Body of pancreas (tissue), 4 donors: ENCODE measurements around the gene TEX2. TPM values are rescaled to one million over a fixed set of nuclear protein-coding genes. Genes with fewer than 3 reads are reported as not detected.

Experiments
- ATAC-seq: fragments of 150-250 bp; one replicate; pipeline ENCODE4 v1.9.1; 2016
- DNase-seq, 4 donors: peaks; one replicate each; pipeline ENCODE4 v3.0.0-alpha.2; 2019
- H3K27ac ChIP-seq, 4 donors: fragments of 200-600 bp; sonication (generic); 1 replicate in 3 of 4; 2 replicates in 1 of 4; pipeline versions ENCODE4 v1.5.1 to v1.6.1; 2016 to 2019; ENCODE audit warnings: mild to moderate bottlenecking in 1 of 4, mixed read lengths in 1 of 4, moderate library complexity in 1 of 4
- H3K27me3 ChIP-seq, 2 donors: fragments of 200-600 bp; sonication (generic); one replicate each; pipeline ENCODE4 v1.6.0; 2016; ENCODE audit warnings: mild to moderate bottlenecking in 1 of 2
- H3K36me3 ChIP-seq, 2 donors: fragments of 200-600 bp; sonication (generic); replicated peaks in 1 of 2; 2 replicates each; pipeline ENCODE4 v1.5.1; 2016; ENCODE audit warnings: low read depth in 2 of 2; ENCODE audit not compliant: insufficient read depth in 1 of 2
- H3K4me1 ChIP-seq: fragments of 200-600 bp; sonication (generic); one replicate; pipeline ENCODE4 v1.6.0; 2016
- H3K4me3 ChIP-seq, 2 donors: fragments of 200-600 bp; sonication (generic); 1 replicate in 1 of 2; 2 replicates in 1 of 2; pipeline ENCODE4 v1.5.1; 2016 to 2019
- H3K9me3 ChIP-seq, 3 donors: fragments of 200-600 bp; sonication (generic); 1 replicate in 2 of 3; 2 replicates in 1 of 3; pipeline ENCODE4 v1.5.1; 2016
- POLR2A ChIP-seq, 3 donors: fragments of 450-650 bp; IDR thresholded peaks; one replicate each; pipeline ENCODE4 v1.6.1; 2016; ENCODE audit warnings: antibody characterized with exemption in 3 of 3, mild to moderate bottlenecking in 2 of 3
- WGBS, 2 donors: methylation state at CpG; one replicate each; pipeline ENCODE4 v1.1.5; 2017; 5-methylcytosine and 5-hydroxymethylcytosine counted together
- intact Hi-C: fragments of 100-400 bp; cut with DNase I; formaldehyde crosslinking; loops from one replicate; pipeline ENCODE4 v1.15.1; 2023
- total RNA-seq, 2 donors: library from RNA; depleted of rRNA; stranded (reverse); fragments of >200 nt; gene quantifications; one replicate each; pipeline ENCODE4 v1.1.0, GENCODE V29; 2016
- TF ChIP-seq, protein P1 (sequence below), 7 experiments: fragments of 450-650 bp in 4 of 7; fragments of 200-600 bp in 3 of 7; sonication (generic) in 3 of 7; IDR thresholded peaks; one replicate each; pipeline ENCODE4 v1.5.1; 2016 to 2019; ENCODE audit warnings: antibody characterized with exemption in 7 of 7

TEX2 gene
- total RNA-seq, 2 donors from 2014 or later, result 36.1 to 82.1 TPM

GRCh38 chr17:64192589-64192988 is 70.5 kb downstream of the TEX2 start:
- no peaks in the 10 kb centered on the region for H3K27me3 ChIP-seq
- no peak overlapping the region for H3K4me3 ChIP-seq
- DNase-seq (no peak), ATAC-seq (no peak)
- 44 to 54% methylated on average over 3 of the region's 3 CpGs for WGBS, 2 donors
- H3K36me3 ChIP-seq, result peaks cover 0 to 9% of the 10 kb centered on the region in 2 donors
- H3K27ac ChIP-seq, result no peak overlapping the region
- peaks cover 6% of the 10 kb centered on the region for H3K4me1 ChIP-seq
- no peaks in the 10 kb centered on the region for H3K9me3 ChIP-seq
- TF ChIP-seq POLR2A (IDR thresholded peaks at IDR 0.05), result no peak
- TF ChIP-seq, protein P1, sequence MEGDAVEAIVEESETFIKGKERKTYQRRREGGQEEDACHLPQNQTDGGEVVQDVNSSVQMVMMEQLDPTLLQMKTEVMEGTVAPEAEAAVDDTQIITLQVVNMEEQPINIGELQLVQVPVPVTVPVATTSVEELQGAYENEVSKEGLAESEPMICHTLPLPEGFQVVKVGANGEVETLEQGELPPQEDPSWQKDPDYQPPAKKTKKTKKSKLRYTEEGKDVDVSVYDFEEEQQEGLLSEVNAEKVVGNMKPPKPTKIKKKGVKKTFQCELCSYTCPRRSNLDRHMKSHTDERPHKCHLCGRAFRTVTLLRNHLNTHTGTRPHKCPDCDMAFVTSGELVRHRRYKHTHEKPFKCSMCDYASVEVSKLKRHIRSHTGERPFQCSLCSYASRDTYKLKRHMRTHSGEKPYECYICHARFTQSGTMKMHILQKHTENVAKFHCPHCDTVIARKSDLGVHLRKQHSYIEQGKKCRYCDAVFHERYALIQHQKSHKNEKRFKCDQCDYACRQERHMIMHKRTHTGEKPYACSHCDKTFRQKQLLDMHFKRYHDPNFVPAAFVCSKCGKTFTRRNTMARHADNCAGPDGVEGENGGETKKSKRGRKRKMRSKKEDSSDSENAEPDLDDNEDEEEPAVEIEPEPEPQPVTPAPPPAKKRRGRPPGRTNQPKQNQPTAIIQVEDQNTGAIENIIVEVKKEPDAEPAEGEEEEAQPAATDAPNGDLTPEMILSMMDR (IDR thresholded peaks at IDR 0.05), result no peak
- intact Hi-C loops, result no loop called here

DNA sequence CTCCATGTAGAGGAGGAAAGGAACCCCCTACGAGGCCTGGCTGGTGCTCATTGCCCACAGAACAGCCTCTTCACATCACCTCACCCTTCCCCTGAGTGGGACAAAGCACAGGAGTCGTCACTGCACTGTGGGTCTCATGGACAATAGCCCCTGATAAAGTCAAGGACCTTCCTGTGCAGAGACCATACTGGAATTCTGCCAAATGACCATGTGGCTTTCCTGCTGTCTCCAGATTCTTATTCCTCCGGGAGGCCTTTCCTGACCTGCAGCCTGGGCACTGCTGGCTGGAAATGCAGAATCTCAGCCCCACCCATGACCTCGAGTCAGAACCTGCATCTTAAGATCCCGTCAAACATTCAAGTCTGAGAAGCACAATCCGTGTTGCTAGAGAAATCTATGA is 72.6 kb downstream of the TEX2 start:
- Histone ChIP-seq H3K36me3 (peaks cover 0 to 9% of the 10 kb centered on the region in 2 donors), H3K9me3 (no peaks in the 10 kb centered on the region), H3K27me3 (no peaks in the 10 kb centered on the region), H3K4me3 (no peak overlapping the region), H3K27ac (no peak overlapping the region), H3K4me1 (peaks cover 6% of the 10 kb centered on the region)
- no peak for TF ChIP-seq POLR2A (IDR thresholded peaks at IDR 0.05)
- TF ChIP-seq, protein P1 (IDR thresholded peaks at IDR 0.05), result no peak
- peak; percentile 27 for ATAC-seq
- no peak for DNase-seq
- intact Hi-C loops, result no loop called here
- 40 to 52% methylated on average over 6 of the region's 6 CpGs for WGBS, 2 donors

DNA sequence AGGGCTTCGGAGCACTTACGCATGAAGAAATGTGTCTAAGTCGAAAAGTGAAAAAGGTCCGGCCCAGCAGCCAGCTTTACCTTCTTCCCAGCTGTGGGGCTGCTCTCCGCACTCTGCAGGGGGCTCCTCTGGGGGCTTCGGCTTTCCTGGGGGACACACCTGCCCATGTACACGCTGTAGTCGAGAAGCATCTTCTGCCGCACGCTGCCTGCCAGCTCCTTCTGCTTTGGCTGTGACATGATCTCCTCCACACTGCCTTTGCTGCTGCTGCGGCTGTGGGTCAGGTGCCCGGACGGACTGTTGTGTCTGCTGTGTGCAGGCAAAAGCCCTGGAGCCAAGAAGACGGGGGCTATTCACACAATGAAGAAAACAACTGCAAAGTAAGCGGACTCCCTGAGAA is 75.0 kb downstream of the TEX2 start:
- intact Hi-C loops, result no loop called here
- ATAC-seq (no peak), DNase-seq (no peak)
- Histone ChIP-seq H3K36me3 (peaks cover 0 to 8% of the 10 kb centered on the region in 2 donors), H3K27ac (no peak overlapping the region), H3K9me3 (no peaks in the 10 kb centered on the region), H3K4me1 (peaks cover 6% of the 10 kb centered on the region), H3K27me3 (no peaks in the 10 kb centered on the region), H3K4me3 (no peak overlapping the region)
- 93 to 95% methylated on average over 14 to 15 of the region's 15 CpGs for WGBS, 2 donors
- TF ChIP-seq, protein P1 (IDR thresholded peaks at IDR 0.05), result no peak
- TF ChIP-seq POLR2A (IDR thresholded peaks at IDR 0.05), result no peak

DNA sequence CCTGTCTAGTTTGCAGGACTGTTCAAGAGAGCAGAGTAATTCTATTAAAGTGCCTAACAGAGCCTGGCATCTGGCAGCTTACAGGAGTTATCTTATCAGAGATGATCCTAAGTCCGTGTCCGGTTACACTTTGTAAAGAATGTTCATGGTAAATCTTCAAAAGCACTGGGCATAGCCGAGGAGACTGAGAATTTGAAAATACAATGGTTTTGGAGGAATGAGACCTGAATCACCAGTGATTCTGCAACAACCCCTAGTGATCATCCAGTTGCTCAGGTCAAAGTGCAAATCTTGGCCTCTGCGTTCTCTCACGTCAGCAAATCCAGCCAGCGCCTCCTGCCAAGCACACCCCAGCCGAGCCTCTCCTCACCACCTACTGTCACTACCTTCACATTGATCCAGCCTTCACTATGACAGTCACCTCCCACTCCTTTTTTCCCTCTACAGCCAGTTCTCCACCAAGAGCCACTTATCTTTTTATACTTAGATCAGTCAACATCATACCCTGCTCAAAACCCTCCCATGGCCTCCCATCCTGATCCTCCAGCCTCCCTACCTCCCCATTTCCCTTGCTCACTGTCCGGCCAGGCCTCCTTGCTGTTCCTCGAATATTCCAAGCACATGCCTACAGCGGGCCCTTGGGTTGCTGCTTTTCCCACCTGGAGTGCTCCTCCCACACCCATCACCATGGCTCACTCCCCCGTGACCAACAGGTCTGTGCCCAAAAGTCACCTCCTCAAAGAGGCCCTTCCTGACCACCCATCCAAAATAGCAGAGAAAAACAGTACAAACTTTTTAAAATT is 75.8 kb downstream of the TEX2 start:
- ATAC-seq, result no peak
- peaks cover 6% of the 10 kb centered on the region for H3K4me1 ChIP-seq
- no peak overlapping the region for H3K27ac ChIP-seq
- no peaks in the 10 kb centered on the region for H3K9me3 ChIP-seq
- H3K27me3 ChIP-seq, result no peaks in the 10 kb centered on the region
- DNase-seq, result no peak
- TF ChIP-seq, protein P1 (IDR thresholded peaks at IDR 0.05), result no peak
- TF ChIP-seq POLR2A (IDR thresholded peaks at IDR 0.05), result no peak
- peaks cover 0 to 5% of the 10 kb centered on the region in 2 donors for H3K36me3 ChIP-seq
- no peak overlapping the region for H3K4me3 ChIP-seq
- intact Hi-C loops, result no loop called here
- 75 to 78% methylated on average over 11 of the region's 11 CpGs for WGBS, 2 donors
